ENCODE measurements around the gene C3.
"Not testable (repeated sequence)": the region's sequence is repeated elsewhere in the genome, so short reads cannot be mapped to it uniquely, and the experiment has no call there.

Gene C3

DNA sequence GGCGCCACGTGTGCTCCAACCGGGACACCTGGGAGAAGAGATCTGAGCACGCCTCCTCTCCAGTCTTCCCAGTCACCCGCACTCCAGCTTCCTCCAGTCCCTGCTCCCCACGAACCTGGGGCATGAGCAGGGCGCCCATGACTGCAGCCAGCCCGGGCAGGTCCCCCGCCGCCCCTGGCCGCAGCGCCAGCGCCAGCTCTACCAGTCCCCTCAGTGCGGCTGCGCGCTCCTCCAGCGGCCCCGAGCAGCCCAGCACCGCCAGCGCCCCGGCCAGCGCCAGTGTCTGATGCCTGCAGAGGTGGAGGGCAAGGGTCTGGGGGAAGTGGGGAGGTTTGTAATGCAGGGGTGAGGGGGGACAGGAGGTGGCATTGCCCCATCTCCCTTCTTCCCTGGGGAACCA is 33.7 kb upstream of the C3 start:
- H3K4me3 ChIP-seq (ENCODE audit: low read depth, low read length), result no peak overlapping the region
- DNase-seq (ENCODE audit: low read depth), result no peak
- in situ Hi-C loops (cut with HindIII; ENCODE audit: low sequenced_read_pairs), result no loop called here
- TF ChIP-seq, protein P1, sequence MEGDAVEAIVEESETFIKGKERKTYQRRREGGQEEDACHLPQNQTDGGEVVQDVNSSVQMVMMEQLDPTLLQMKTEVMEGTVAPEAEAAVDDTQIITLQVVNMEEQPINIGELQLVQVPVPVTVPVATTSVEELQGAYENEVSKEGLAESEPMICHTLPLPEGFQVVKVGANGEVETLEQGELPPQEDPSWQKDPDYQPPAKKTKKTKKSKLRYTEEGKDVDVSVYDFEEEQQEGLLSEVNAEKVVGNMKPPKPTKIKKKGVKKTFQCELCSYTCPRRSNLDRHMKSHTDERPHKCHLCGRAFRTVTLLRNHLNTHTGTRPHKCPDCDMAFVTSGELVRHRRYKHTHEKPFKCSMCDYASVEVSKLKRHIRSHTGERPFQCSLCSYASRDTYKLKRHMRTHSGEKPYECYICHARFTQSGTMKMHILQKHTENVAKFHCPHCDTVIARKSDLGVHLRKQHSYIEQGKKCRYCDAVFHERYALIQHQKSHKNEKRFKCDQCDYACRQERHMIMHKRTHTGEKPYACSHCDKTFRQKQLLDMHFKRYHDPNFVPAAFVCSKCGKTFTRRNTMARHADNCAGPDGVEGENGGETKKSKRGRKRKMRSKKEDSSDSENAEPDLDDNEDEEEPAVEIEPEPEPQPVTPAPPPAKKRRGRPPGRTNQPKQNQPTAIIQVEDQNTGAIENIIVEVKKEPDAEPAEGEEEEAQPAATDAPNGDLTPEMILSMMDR (IDR thresholded peaks at IDR 0.05; ENCODE audit: low read depth, low read length, missing control alignments), result no peak

DNA sequence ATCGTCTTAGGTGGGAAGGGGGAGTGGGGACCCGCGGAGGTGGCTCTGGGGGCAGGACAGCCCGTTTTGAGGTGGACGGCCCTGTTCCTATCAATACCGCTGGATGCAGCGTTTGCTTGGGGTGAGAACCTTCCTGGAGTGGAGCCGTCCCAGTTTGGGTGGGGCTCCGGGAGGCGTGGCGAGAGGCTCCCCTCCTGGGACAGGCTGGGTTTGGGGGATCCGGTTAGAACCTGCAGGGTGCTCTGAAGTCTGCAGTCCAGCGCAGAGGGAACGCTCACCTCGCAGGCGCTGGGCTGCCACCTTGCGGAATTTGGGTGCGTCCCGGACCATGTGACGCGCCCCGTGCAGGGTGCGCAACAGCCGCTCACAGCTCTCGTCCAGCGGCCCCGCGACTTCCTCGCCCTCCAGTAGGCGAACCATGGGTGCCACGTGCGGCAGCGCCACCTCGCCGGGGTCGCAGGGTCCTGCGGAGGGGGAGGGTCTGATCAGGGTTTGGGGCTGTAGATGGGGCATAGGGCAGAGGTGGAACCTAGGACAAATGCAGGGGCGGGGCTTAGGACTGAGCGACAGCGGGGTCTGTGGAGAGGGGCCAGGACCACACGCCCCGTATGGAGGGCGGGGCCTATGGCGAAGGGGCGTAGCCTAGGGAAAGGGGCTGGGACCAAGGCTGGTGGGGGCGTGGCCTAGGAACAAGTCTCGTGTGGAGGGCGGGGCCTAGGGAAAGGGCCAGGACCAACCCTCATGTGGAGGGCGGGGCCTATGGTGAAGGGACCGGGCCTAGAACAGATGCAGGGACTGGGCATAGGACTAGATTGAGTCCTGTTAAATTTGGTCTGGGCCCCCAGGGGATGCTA is 33.0 kb upstream of the C3 start:
- TF ChIP-seq, protein P1 (IDR thresholded peaks at IDR 0.05; ENCODE audit: low read depth, low read length, missing control alignments), result peak; percentile 40
- H3K4me3 ChIP-seq (ENCODE audit: low read depth, low read length), result peak overlapping the region; percentile 39
- no peak for DNase-seq (ENCODE audit: low read depth)
- in situ Hi-C loops (cut with HindIII; ENCODE audit: low sequenced_read_pairs), result no loop called here

DNA sequence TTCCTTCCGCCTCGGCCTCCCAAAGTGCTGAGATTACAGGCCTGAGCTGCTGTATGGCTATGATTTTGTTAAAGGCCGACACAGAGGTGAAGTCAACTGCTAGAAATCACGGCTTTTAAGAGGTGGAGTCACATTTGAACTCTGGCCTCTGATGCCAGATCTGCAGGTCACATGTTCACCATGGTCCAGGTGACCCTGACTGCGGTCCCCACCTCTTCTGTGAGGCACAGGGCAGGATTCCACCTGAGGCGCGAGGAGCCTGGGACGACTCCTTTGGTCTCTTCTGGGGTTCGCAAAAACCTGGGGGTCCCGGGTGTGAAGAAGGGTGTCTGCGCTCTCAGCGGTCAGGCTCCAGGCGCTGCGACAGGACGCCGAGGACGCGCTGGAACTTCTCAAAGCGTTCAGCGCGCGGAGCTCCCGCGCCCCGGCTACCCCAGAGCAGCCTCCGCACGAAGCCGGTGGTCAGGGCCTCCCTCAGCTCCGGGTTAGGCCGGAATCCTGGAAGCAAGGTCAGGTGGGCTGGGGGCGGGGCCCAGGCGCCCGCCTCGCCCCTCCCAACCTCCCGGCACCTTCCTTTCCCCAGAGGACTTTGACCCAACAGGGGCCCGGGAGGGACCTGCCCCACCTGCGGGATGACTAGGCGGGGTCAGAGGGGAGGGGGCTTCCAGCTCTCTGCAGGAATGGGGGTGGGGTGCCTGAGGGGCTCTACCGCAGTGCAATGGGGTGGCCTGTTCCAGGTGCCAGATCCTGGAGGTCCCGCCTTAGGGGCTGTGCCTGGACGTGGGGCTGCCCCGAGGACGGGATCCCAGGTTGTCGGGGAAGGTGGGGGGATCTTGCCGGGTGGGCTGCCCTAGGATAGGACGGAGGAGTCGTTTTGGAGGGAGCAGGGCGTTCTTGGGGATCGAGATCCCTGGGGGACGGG is 32.1 kb upstream of the C3 start:
- DNase-seq (ENCODE audit: low read depth), result no peak
- H3K4me3 ChIP-seq (ENCODE audit: low read depth, low read length), result peak overlapping the region; percentile 39
- TF ChIP-seq, protein P1 (IDR thresholded peaks at IDR 0.05; ENCODE audit: low read depth, low read length, missing control alignments), result no peak
- in situ Hi-C loops (cut with HindIII; ENCODE audit: low sequenced_read_pairs), result no loop called here

DNA sequence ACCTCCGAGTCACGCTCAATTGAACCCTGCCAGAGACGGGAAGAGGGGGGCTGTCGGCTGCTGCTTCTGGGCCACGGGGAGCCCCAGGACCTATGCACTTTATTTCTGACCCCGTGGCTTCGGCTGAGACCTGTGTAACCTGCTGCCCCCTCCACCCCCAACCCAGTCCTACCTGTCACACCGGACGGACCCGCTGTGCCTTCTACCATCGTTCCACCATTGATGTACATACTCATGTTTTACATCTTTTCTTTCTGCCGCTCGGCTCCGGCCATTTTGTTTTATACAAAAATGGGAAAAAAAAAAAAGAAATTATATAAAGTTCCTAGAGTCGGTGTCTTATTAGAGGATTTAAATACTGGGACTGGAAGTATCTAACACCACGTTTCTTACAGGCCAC is 30.7 kb upstream of the C3 start:
- no peak overlapping the region for H3K4me3 ChIP-seq (ENCODE audit: low read depth, low read length)
- in situ Hi-C loops (cut with HindIII; ENCODE audit: low sequenced_read_pairs), result no loop called here
- no peak for DNase-seq (ENCODE audit: low read depth)
- TF ChIP-seq, protein P1 (IDR thresholded peaks at IDR 0.05; ENCODE audit: low read depth, low read length, missing control alignments), result no peak

DNA sequence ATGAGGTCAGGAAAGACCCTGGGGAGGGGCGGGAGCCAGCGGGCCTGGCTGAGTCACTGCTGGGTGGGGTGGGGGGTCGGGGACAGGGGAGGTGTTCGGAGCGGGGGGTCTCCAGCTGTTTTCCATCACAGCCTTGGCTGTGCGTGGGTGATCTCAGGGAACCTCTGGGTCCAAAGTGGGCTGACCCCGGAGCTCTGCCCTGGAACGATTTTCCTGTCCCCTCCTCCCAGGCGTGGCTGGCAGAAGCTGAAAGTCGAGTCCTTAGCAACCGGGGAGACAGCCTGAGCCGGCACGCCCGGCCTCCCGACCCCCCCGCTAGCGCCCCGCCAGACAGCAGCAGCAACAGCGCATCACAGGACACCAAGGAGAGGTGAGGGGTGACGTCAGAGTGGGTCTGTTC is 29.6 kb upstream of the C3 start:
- TF ChIP-seq, protein P1 (IDR thresholded peaks at IDR 0.05; ENCODE audit: low read depth, low read length, missing control alignments), result no peak
- no peak for DNase-seq (ENCODE audit: low read depth)
- H3K4me3 ChIP-seq (ENCODE audit: low read depth, low read length), result no peak overlapping the region
- in situ Hi-C loops (cut with HindIII; ENCODE audit: low sequenced_read_pairs), result no loop called here

DNA sequence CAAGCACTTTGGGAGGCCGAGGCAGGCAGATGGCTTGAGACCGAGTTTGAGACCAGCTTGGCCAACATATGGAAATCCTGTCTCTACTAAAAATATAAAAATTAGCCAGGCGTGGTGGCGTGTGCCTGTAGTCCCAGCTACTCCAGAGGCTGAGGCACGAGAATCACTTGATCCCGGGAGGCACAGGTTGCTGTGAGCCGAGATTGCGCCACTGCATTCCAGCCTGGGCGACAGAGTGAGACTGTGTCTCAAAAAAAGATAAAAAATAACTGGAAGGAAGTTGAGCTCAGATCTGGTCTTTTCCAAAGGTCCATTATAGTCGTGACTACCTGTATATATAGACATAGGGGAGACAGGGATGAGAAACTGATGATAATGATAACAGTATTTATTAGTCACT is 28.1 kb upstream of the C3 start:
- H3K4me3 ChIP-seq (ENCODE audit: low read depth, low read length); in situ Hi-C loops (cut with HindIII; ENCODE audit: low sequenced_read_pairs); DNase-seq (ENCODE audit: low read depth): not testable (repeated sequence)

All from astrocyte of the cerebellum (primary cell).